AG09309 (cell line): ENCODE data around the gene LAMP2.

Experiments used
- DNase-seq: peaks from one replicate; pipeline ENCODE4 v3.0.0-alpha.2; 2010; ENCODE audit warnings: low read depth
- H3K4me3 ChIP-seq: 2 replicates; pipeline ENCODE4 v1.5.1; 2011; ENCODE audit warnings: mild to moderate bottlenecking, low read depth, low read length, moderate library complexity; ENCODE audit not compliant: control insufficient read depth
- CTCF ChIP-seq: IDR thresholded peaks from 2 replicates; pipeline ENCODE4 v1.5.1; 2011; ENCODE audit warnings: mild to moderate bottlenecking, low read depth, low read length, inconsistent platforms; ENCODE audit not compliant: insufficient read depth, control insufficient read depth; ENCODE audit errors: missing control alignments

Gene LAMP2

DNA sequence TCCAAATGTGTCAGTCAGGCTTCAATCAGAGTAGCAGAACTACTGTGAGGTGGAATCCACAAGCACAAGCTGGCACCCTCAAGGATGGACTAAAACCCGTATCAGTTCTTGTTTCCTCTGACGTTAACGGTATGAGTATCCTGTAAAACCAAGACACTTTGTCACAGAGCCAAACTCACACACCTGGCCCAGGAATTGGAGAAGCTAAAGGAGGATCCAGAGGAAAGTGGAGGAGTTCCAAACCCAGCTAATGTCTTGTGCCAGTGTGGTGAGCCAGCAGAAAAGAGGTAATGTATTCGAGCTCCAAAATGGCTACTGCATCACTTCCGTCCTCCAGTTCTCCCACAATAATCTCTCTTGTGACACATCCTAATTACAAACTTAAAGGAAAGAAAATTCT is 62.5 kb downstream of the LAMP2 start:
- H3K4me3 ChIP-seq: no peak overlapping the region
- no peak for TF ChIP-seq CTCF

GRCh38 chrX:120402369-120402768 is 66.7 kb downstream of the LAMP2 start:
- TF ChIP-seq CTCF: no peak
- DNase-seq: no peak
- H3K4me3 ChIP-seq: no peak overlapping the region

More for the DNA sequence above, 62.5 kb downstream of the LAMP2 start:
- no peak for DNase-seq

GRCh38 chrX:120401301-120401700 is 67.8 kb downstream of the LAMP2 start:
- H3K4me3 ChIP-seq: no peak overlapping the region
- DNase-seq: no peak
- no peak for TF ChIP-seq CTCF

- no peak for DNase-seq
- TF ChIP-seq CTCF: no peak
- no peak overlapping the region for H3K4me3 ChIP-seq
These were observed 88.4 kb downstream of the LAMP2 start for GRCh38 chrX:120380699-120381098.

DNA sequence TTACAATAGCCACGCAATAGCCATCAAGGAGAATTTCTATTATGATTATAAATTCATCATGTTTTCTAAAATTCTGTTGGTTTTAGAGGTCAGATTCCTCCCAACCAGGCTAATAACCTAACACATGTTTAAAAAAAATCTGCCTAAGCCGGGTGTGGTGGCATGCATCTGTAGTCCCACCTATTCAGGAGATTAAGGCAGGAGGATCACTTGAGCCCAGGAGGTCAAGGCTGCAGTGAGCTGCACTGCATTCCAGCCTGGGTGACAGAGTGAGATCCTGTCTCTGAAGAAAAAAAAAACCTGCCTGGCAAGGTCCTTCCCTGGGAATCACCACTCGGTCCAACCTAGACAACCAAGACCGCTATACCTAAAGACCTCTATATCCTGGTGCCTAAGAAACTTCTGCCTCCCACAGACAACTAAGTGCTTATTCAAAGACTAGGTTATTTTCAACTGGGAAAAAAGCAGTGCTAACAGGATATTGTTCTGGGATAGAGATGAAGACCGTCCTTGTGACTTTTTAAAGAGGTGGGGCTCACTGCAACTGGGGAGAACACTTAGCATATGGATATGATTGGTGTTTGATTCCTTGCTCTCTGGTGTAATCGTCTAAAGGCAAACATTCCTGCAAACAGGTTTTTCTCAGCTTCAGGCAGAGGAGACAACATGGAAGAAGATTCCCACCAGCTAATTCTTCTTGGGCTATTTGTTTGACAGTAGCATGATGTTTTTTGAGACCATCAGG is 89.0 kb downstream of the LAMP2 start:
- no peak overlapping the region for H3K4me3 ChIP-seq
- TF ChIP-seq CTCF: no peak
- no peak for DNase-seq

DNA sequence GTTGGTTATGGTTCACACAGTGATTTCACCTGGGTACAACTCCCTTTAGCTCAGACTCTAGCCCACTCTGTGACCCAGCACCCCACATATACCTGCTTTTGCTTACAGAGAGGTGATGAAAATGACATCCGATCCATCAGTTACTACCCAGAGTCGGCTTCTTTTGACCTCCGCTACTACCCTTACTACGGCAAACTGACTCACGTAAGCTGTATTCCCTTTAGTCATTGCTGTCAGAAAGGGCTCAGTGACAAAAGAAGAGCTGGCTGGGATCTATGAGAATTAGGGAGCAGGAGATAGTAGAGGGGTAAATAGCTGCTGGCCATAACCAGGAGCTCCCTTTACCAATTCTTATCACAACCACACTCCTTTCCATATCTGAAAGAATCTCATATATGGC is 90.5 kb downstream of the LAMP2 start:
- no peak overlapping the region for H3K4me3 ChIP-seq
- DNase-seq: no peak
- TF ChIP-seq CTCF: no peak
